GM21367 (cell line): ENCODE measurements around the gene SCNN1G.
"Not testable (repeated sequence)": the region's sequence is repeated elsewhere in the genome, so short reads cannot be mapped to it uniquely, and the experiment has no call there.

Experiments used
- ATAC-seq: cut with Tn5 transposase; IDR thresholded peaks from one replicate; pipeline ENCODE4 v1.9.1; 2021; ENCODE audit not compliant: unreplicated experiment

SCNN1G gene

GRCh38 chr16:23248261-23249194, 66.0 kb downstream of the SCNN1G start:
- ATAC-seq: no peak

GRCh38 chr16:23249830-23250229, 67.3 kb downstream of the SCNN1G start:
- ATAC-seq: no peak

GRCh38 chr16:23252310-23252709, 69.8 kb downstream of the SCNN1G start:
- ATAC-seq: no peak

GRCh38 chr16:23253650-23254049, 71.1 kb downstream of the SCNN1G start:
- ATAC-seq: not testable (repeated sequence)

- no peak for ATAC-seq
Measured at GRCh38 chr16:23254338-23254737, 71.8 kb downstream of the SCNN1G start.

- no peak for ATAC-seq
Measured at GRCh38 chr16:23255000-23255399, 72.5 kb downstream of the SCNN1G start.

- no peak for ATAC-seq
Measured at GRCh38 chr16:23256440-23256839, 73.9 kb downstream of the SCNN1G start.

- ATAC-seq: no peak
Measured at GRCh38 chr16:23257682-23258081, 75.1 kb downstream of the SCNN1G start.

GRCh38 chr16:23258919-23259237, 76.3 kb downstream of the SCNN1G start:
- no peak for ATAC-seq
